GM12878 (cell line): Measurements from ENCODE around the gene PTPDC1. TPM values are rescaled to one million over a fixed set of nuclear protein-coding genes. Genes with fewer than 3 reads are reported as not detected.
"Not testable (repeated sequence)": the region's sequence is repeated elsewhere in the genome, so short reads cannot be mapped to it uniquely, and the experiment has no call there.

Experiments used
- ATAC-seq: fragments of 200-7000 bp; cut with Tn5 transposase; 3 replicates; pipeline ENCODE4 v1.9.1; 2020; ENCODE audit warnings: mild to moderate bottlenecking, moderate library complexity
- BruUV-seq: library from RNA; stranded (reverse); fragments of 400-500 nt; replicated peaks from 2 replicates; lab custom pipeline; 2021; lab: Mats Ljungman, UMichigan
- CTCF ChIA-PET: fragments of 300-600 bp; sonication (Branson Sonifier 250); formaldehyde crosslinking; extraction: SDS; loops from one replicate; lab custom pipeline; 2021; ENCODE audit warnings: inconsistent platforms; lab: Yijun Ruan, JAX
- POLR2A ChIA-PET: fragments of 350-600 bp; formaldehyde crosslinking; extraction: SDS; loops from one replicate; lab custom pipeline; 2021; ENCODE audit warnings: inconsistent platforms; lab: Charles Lee
- RAD21 ChIA-PET: fragments of 300-600 bp; sonication (Branson Sonifier 250); formaldehyde crosslinking; loops from one replicate; lab custom pipeline; 2023; ENCODE audit warnings: antibody characterized with exemption; ENCODE audit not compliant: unreplicated experiment; lab: Charles Lee
- SMC1A ChIA-PET: fragments of 300-600 bp; sonication (Branson Sonifier 250); formaldehyde crosslinking; loops from one replicate; lab custom pipeline; 2023; ENCODE audit not compliant: unreplicated experiment, uncharacterized antibody; lab: Charles Lee
- DNase-seq: peaks from one replicate; pipeline ENCODE4 v3.0.0-alpha.2; 2011; ENCODE audit warnings: low read depth, low spot score
- FAIRE-seq: peaks from 3 replicates; lab custom pipeline; 2011; peaks lifted over from hg19 to GRCh38; lab: Jason Lieb, UNC
- H2AFZ ChIP-seq: 2 replicates; pipeline ENCODE4 v1.6.0; 2011; ENCODE audit warnings: low read depth, low read length, control low read depth; ENCODE audit not compliant: control insufficient read depth
- H3K27ac ChIP-seq: 2 replicates; pipeline ENCODE4 v1.5.1; 2011; ENCODE audit warnings: control low read depth; ENCODE audit not compliant: control insufficient read depth, insufficient read depth
- H3K27me3 ChIP-seq, 2 experiments: replicated peaks in 1 of 2; 2 replicates each; pipeline versions ENCODE4 v1.6.0 to v1.6.1; 2011; ENCODE audit warnings: low read length in 1 of 2; ENCODE audit not compliant: control insufficient read depth in 2 of 2, insufficient read depth in 2 of 2
- H3K36me3 ChIP-seq, 2 experiments: 2 replicates each; pipeline ENCODE4 v1.5.1; 2011; ENCODE audit warnings: low read length in 1 of 2; ENCODE audit not compliant: control insufficient read depth in 2 of 2, insufficient read depth in 2 of 2
- H3K4me1 ChIP-seq: 2 replicates; pipeline ENCODE4 v1.6.1; 2011; ENCODE audit warnings: mild to moderate bottlenecking, low read length, moderate library complexity, mixed read lengths; ENCODE audit not compliant: control insufficient read depth, insufficient read depth
- H3K4me2 ChIP-seq: 2 replicates; pipeline ENCODE4 v1.6.0; 2011; ENCODE audit warnings: control low read depth; ENCODE audit not compliant: control insufficient read depth, insufficient read depth
- H3K4me3 ChIP-seq: fragments of 200-600 bp; sonication (generic); 2 replicates; pipeline ENCODE4 v1.5.1; 2016
- H3K79me2 ChIP-seq: 2 replicates; pipeline ENCODE4 v1.6.0; 2011; ENCODE audit warnings: low read length; ENCODE audit not compliant: control insufficient read depth, insufficient read depth
- H3K9ac ChIP-seq: 2 replicates; pipeline ENCODE4 v1.8.0; 2011; ENCODE audit warnings: low read length, control low read depth, mixed read lengths; ENCODE audit not compliant: control insufficient read depth, insufficient read depth
- H3K9me3 ChIP-seq: replicated peaks from 3 replicates; pipeline ENCODE4 v1.5.1; 2011; ENCODE audit warnings: mild to moderate bottlenecking, low read length; ENCODE audit not compliant: control insufficient read depth, insufficient read depth
- H4K20me1 ChIP-seq: 2 replicates; pipeline ENCODE4 v1.6.0; 2011; ENCODE audit not compliant: control insufficient read depth, insufficient read depth
- SP1 ChIP-seq: IDR thresholded peaks from one replicate; pipeline ENCODE4 v1.6.1; 2011; ENCODE audit warnings: low read depth, low read length
- SRF ChIP-seq, 2 experiments: IDR thresholded peaks; 2 replicates each; pipeline ENCODE4 v1.6.1; 2011; ENCODE audit warnings: low read depth in 2 of 2, low read length in 2 of 2, mild to moderate bottlenecking in 1 of 2, moderate library complexity in 1 of 2
- WGBS: methylation state at CpG from one replicate; pipeline ENCODE4 v1.1.6; 2016; ENCODE audit warnings: low lambda C conversion rate; ENCODE audit not compliant: insufficient replicate concordance, insufficient coverage; ENCODE audit errors: missing lambda C conversion rate; 5-methylcytosine and 5-hydroxymethylcytosine counted together
- in situ Hi-C: fragments of 300-500 bp; cut with MboI; formaldehyde crosslinking; loops from 9 replicates; pipeline ENCODE4 v1.14.3; 2018; ENCODE audit warnings: mixed read lengths
- intact Hi-C: fragments of 100-400 bp; cut with micrococcal nuclease; formaldehyde crosslinking; loops from one replicate; pipeline ENCODE4 v1.14.2; 2022; ENCODE audit not compliant: unreplicated experiment
- polyA plus RNA-seq, 11 experiments: library from polyadenylated mRNA; depleted of rRNA in 4 of 11; unstranded in 6 of 11; stranded (reverse) in 5 of 11; fragments of >200 nt; fragmentation: Nextera tagmentation in 4 of 11; fragmentation: Illumina TruSeq in 1 of 11; extraction: Ambion mirVana in 4 of 11; extraction: Trizol in 1 of 11; gene quantifications; 1 replicate in 1 of 11; 2 replicates in 10 of 11; pipeline versions ENCODE4 v1.2.1 to v1.2.3, GENCODE V29; 2011 to 2016; ENCODE audit warnings: inconsistent platforms in 2 of 11, missing spikeins in 2 of 11, low read depth in 1 of 11
- total RNA-seq, 4 experiments: library from RNA; depleted of rRNA in 3 of 4; stranded (reverse); fragments of >200 nt in 3 of 4; fragmentation: Illumina TruSeq in 1 of 4; extraction: Trizol in 1 of 4; gene quantifications; 2 replicates each; pipeline versions ENCODE4 v1.2.1 to v1.2.3, GENCODE V29; 2013 to 2021
- TF ChIP-seq, protein P1 (sequence below): fragments of 450-650 bp; IDR thresholded peaks from 2 replicates; pipeline ENCODE4 v1.6.1; 2017; ENCODE audit warnings: mild to moderate bottlenecking, moderate library complexity
- TF ChIP-seq, protein P2 (sequence below): fragments of 450-650 bp; IDR thresholded peaks from 2 replicates; pipeline ENCODE4 v1.6.1; 2018; ENCODE audit warnings: borderline replicate concordance, mild to moderate bottlenecking; ENCODE audit not compliant: partially characterized antibody
- TF ChIP-seq, protein P3 (sequence below): fragments of 450-650 bp; IDR thresholded peaks from 2 replicates; pipeline ENCODE4 v1.6.1; 2014; ENCODE audit warnings: mild to moderate bottlenecking

The PTPDC1 gene
- total and polyA plus RNA-seq, 10 of the 15 experiments (the other 5 are each of a cell fraction or from before 2014, with no cell fraction given), result 1.2 to 4.5 (median 2.9) TPM

DNA sequence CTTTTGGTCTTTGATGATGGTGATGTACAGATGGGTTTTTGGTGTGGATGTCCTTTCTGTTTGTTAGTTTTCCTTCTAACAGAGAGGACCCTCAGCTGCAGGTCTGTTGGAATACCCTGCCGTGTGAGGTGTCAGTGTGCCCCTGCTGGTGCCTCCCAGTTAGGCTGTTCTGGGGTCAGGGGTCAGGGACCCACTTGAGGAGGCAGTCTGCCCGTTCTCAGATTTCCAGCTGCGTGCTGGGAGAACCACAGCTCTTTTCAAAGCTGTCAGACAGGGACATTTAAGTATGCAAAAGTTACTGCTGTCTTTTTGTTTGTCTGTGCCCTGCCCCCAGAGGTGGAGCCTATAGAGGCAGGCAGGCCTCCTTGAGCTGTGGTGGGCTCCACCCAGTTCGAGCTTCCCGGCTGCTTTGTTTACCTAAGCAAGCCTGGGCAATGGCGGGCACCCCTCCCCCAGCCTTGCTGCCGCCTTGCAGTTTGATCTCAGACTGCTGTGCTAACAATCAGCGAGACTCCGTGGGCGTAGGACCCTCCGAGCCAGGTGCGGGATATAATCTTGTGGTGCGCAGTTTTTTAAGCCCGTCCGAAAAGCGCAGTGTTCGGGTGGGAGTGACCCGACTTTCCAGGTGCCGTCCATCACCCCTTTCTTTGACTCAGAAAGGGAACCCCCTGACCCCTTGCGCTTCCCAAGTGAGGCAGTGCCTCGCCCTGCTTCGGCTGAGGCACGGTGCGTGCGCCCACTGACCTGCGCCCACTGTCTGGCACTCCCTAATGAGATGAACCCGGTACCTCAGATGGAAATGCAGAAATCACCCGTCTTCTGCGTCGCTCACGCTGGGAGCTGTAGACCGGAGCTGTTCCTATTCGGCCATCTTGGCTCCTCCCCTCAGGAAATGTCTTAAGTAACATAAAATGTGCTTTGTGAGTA lies 10.2 kb downstream of the PTPDC1 start:
- RAD21 ChIA-PET, FAIRE-seq, H3K4me3 ChIP-seq, POLR2A ChIA-PET, intact Hi-C loops, in situ Hi-C loops, ATAC-seq, SMC1A ChIA-PET, H3K4me2 ChIP-seq, H2AFZ ChIP-seq, DNase-seq, BruUV-seq, H3K9me3 ChIP-seq, H4K20me1 ChIP-seq, H3K4me1 ChIP-seq, H3K79me2 ChIP-seq, H3K27ac ChIP-seq, H3K9ac ChIP-seq, H3K27me3 ChIP-seq, H3K36me3 ChIP-seq: not testable (repeated sequence)
- WGBS, result 97% methylated on average over 26 of the region's 33 CpGs
- CTCF ChIA-PET, result interaction anchor here (0.6 kb wide), 1 partner anchor 111 kb away, joined by 3 read pairs; no protein-coding TSS in a partner anchor

DNA sequence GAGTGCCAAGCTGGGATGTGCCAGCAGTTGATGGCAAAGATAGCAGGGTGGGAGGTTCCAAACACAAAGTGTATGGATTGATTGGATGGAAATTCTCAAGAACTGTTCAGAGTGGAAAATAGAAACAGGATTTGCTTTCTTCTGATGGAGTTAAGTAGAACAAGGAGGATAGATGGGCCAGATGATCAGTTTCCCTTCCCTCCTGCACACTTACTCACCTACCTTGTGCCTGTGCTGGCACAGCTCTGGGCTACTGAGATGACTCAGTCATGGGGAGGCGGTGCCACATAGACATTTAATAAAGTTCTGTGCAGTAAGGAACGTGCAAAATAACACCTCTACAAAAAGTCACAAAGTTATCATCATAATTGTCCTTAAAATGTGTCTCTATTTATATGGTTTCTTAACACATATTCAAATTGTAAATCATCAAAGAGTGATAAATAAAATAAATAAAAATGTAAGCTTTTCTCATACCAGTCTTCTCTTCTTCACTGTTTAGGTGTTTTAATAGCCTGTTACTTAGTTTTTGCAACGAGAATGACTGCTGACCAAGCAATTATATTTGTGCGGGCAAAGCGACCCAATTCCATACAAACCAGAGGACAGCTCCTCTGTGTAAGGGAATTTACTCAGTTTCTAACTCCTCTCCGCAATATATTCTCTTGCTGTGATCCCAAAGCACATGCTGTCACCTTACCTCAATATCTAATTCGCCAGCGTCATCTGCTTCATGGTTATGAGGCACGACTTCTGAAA lies 12.7 kb downstream of the PTPDC1 start:
- BruUV-seq, result no TSS peak
- Histone ChIP-seq H3K9ac (no peak overlapping the region), H3K4me2 (no peak overlapping the region), H3K36me3 (no peaks in the 10 kb centered on the region), H3K27ac (no peak overlapping the region), H3K27me3 (no peaks in the 10 kb centered on the region), H2AFZ (no peak overlapping the region), H4K20me1 (no peaks in the 10 kb centered on the region), H3K79me2 (no peaks in the 10 kb centered on the region), H3K4me3 (no peak overlapping the region), H3K9me3 (no peaks in the 10 kb centered on the region)
- POLR2A ChIA-PET, result no interaction called here
- DNase-seq (no peak), FAIRE-seq (no peak), ATAC-seq (no peak)
- CTCF ChIA-PET, result no interaction called here
- SMC1A ChIA-PET, result no interaction called here
- intact Hi-C loops, result no loop called here
- RAD21 ChIA-PET, result no interaction called here
- WGBS, result 79% methylated on average over 9 of the region's 9 CpGs
- in situ Hi-C loops, result no loop called here
- TF ChIP-seq SP1 (no peak), SRF (IDR thresholded peaks at IDR 0.05; ENCODE audit: low read depth in 2 of 2, low read length in 2 of 2) (no peak)
- TF ChIP-seq, protein P1, sequence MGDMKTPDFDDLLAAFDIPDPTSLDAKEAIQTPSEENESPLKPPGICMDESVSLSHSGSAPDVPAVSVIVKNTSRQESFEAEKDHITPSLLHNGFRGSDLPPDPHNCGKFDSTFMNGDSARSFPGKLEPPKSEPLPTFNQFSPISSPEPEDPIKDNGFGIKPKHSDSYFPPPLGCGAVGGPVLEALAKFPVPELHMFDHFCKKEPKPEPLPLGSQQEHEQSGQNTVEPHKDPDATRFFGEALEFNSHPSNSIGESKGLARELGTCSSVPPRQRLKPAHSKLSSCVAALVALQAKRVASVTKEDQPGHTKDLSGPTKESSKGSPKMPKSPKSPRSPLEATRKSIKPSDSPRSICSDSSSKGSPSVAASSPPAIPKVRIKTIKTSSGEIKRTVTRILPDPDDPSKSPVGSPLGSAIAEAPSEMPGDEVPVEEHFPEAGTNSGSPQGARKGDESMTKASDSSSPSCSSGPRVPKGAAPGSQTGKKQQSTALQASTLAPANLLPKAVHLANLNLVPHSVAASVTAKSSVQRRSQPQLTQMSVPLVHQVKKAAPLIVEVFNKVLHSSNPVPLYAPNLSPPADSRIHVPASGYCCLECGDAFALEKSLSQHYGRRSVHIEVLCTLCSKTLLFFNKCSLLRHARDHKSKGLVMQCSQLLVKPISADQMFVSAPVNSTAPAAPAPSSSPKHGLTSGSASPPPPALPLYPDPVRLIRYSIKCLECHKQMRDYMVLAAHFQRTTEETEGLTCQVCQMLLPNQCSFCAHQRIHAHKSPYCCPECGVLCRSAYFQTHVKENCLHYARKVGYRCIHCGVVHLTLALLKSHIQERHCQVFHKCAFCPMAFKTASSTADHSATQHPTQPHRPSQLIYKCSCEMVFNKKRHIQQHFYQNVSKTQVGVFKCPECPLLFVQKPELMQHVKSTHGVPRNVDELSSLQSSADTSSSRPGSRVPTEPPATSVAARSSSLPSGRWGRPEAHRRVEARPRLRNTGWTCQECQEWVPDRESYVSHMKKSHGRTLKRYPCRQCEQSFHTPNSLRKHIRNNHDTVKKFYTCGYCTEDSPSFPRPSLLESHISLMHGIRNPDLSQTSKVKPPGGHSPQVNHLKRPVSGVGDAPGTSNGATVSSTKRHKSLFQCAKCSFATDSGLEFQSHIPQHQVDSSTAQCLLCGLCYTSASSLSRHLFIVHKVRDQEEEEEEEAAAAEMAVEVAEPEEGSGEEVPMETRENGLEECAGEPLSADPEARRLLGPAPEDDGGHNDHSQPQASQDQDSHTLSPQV, result no peak
- TF ChIP-seq, protein P2, sequence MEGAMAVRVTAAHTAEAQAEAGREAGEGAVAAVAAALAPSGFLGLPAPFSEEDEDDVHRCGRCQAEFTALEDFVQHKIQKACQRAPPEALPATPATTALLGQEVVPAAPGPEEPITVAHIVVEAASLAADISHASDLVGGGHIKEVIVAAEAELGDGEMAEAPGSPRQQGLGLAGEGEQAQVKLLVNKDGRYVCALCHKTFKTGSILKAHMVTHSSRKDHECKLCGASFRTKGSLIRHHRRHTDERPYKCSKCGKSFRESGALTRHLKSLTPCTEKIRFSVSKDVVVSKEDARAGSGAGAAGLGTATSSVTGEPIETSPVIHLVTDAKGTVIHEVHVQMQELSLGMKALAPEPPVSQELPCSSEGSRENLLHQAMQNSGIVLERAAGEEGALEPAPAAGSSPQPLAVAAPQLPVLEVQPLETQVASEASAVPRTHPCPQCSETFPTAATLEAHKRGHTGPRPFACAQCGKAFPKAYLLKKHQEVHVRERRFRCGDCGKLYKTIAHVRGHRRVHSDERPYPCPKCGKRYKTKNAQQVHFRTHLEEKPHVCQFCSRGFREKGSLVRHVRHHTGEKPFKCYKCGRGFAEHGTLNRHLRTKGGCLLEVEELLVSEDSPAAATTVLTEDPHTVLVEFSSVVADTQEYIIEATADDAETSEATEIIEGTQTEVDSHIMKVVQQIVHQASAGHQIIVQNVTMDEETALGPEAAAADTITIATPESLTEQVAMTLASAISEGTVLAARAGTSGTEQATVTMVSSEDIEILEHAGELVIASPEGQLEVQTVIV, result no peak
- TF ChIP-seq, protein P3, sequence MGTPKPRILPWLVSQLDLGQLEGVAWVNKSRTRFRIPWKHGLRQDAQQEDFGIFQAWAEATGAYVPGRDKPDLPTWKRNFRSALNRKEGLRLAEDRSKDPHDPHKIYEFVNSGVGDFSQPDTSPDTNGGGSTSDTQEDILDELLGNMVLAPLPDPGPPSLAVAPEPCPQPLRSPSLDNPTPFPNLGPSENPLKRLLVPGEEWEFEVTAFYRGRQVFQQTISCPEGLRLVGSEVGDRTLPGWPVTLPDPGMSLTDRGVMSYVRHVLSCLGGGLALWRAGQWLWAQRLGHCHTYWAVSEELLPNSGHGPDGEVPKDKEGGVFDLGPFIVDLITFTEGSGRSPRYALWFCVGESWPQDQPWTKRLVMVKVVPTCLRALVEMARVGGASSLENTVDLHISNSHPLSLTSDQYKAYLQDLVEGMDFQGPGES, result no peak
- TF ChIP-seq, all 136 proteins: peak for 0
- no peaks in the 10 kb centered on the region for H3K4me1 ChIP-seq
